WTC11 (cell line): ENCODE data around the gene GNB5. TPM values are rescaled to one million over a fixed set of nuclear protein-coding genes. Genes with fewer than 3 reads are reported as not detected.
"Not testable (repeated sequence)": the region's sequence is repeated elsewhere in the genome, so short reads cannot be mapped to it uniquely, and the experiment has no call there.

ENCODE experiments used
- ATAC-seq: fragments of 200-7000 bp; cut with Tn5 transposase; 2 replicates; pipeline ENCODE4 v1.10.0; 2021; ENCODE audit warnings: mild to moderate bottlenecking, moderate library complexity
- CTCF ChIA-PET: fragments of 300-600 bp; sonication (Branson Sonifier 250); formaldehyde crosslinking; loops from one replicate; lab custom pipeline; 2021; ENCODE audit warnings: antibody characterized with exemption; lab: Charles Lee
- POLR2A ChIA-PET: fragments of 350-600 bp; sonication (Branson Sonifier 250); formaldehyde crosslinking; loops from one replicate; lab custom pipeline; 2021; ENCODE audit warnings: antibody characterized with exemption; lab: Charles Lee
- DNase-seq: peaks from one replicate; pipeline ENCODE4 v3.0.0; 2021; ENCODE audit warnings: low spot score
- H3K27ac Mint-ChIP-seq: 2 replicates; pipeline ENCODE4 v1.8.0; 2021; ENCODE audit warnings: mixed read lengths
- H3K27me3 Mint-ChIP-seq: 2 replicates; pipeline ENCODE4 v1.8.0; 2021; ENCODE audit warnings: low read depth, mild to moderate bottlenecking, moderate library complexity, mixed read lengths
- H3K36me3 Mint-ChIP-seq: 2 replicates; pipeline ENCODE4 v1.8.0; 2021; ENCODE audit warnings: mixed read lengths
- H3K4me1 Mint-ChIP-seq: 2 replicates; pipeline ENCODE4 v1.8.0; 2022; ENCODE audit warnings: mixed read lengths
- H3K4me3 Mint-ChIP-seq: 2 replicates; pipeline ENCODE4 v1.8.0; 2021; ENCODE audit warnings: mild to moderate bottlenecking, moderate library complexity, mixed read lengths
- H3K9me3 Mint-ChIP-seq: 2 replicates; pipeline ENCODE4 v1.8.0; 2021; ENCODE audit warnings: mixed read lengths
- ATF3 ChIP-seq: sonication (generic); formaldehyde crosslinking; conservative IDR thresholded peaks from 2 replicates; pipeline ENCODE4 v1.8.1; 2022; ENCODE audit warnings: mild to moderate bottlenecking, missing genetic modification reagents
- ATF6 ChIP-seq: sonication (generic); formaldehyde crosslinking; IDR thresholded peaks from 2 replicates; pipeline ENCODE4 v1.8.1; 2023; ENCODE audit warnings: mild to moderate bottlenecking, missing genetic modification reagents
- CDX4 ChIP-seq: fragments of 250-450 bp; sonication (Bioruptor Pico); IDR thresholded peaks from 2 replicates; pipeline ENCODE4 v1.9.0; 2021; ENCODE audit warnings: moderate library complexity, mild to moderate bottlenecking, inconsistent platforms, borderline replicate concordance
- GRHL2 ChIP-seq: fragments of 250-450 bp; sonication (Bioruptor Pico); IDR thresholded peaks from 2 replicates; pipeline ENCODE4 v1.8.0; 2022; ENCODE audit warnings: mild to moderate bottlenecking, moderate library complexity; ENCODE audit not compliant: insufficient replicate concordance, severe bottlenecking
- HMGA2 ChIP-seq: fragments of 250-450 bp; sonication (Bioruptor Pico); IDR thresholded peaks from 2 replicates; pipeline ENCODE4 v1.4.0; 2021; ENCODE audit warnings: mild to moderate bottlenecking, moderate library complexity
- IRF1 ChIP-seq: sonication (generic); formaldehyde crosslinking; IDR thresholded peaks from 2 replicates; pipeline ENCODE4 v1.8.0; 2023; ENCODE audit warnings: missing genetic modification reagents
- JAZF1 ChIP-seq: fragments of 250-450 bp; sonication (Bioruptor Pico); IDR thresholded peaks from 2 replicates; pipeline ENCODE4 v1.9.0; 2021; ENCODE audit warnings: moderate library complexity, mild to moderate bottlenecking, inconsistent platforms
- KAT7 ChIP-seq: sonication (generic); formaldehyde crosslinking; IDR thresholded peaks from 2 replicates; pipeline ENCODE4 v1.8.1; 2023; ENCODE audit warnings: missing genetic modification reagents, mild to moderate bottlenecking, borderline replicate concordance
- PRDM15 ChIP-seq: sonication (generic); formaldehyde crosslinking; IDR thresholded peaks from 2 replicates; pipeline ENCODE4 v1.8.0; 2022; ENCODE audit warnings: missing genetic modification reagents
- PRRX2 ChIP-seq: fragments of 250-450 bp; sonication (Bioruptor Pico); IDR thresholded peaks from 2 replicates; pipeline ENCODE4 v1.8.0; 2021; ENCODE audit warnings: mild to moderate bottlenecking
- SMAD3 ChIP-seq: sonication (generic); formaldehyde crosslinking; IDR thresholded peaks from 2 replicates; pipeline ENCODE4 v1.8.0; 2022; ENCODE audit warnings: missing genetic modification reagents, mild to moderate bottlenecking, borderline replicate concordance
- SMAD4 ChIP-seq: sonication (generic); formaldehyde crosslinking; IDR thresholded peaks from 2 replicates; pipeline ENCODE4 v1.8.0; 2022; ENCODE audit warnings: mild to moderate bottlenecking, missing genetic modification reagents
- ZBTB21 ChIP-seq: sonication (generic); formaldehyde crosslinking; IDR thresholded peaks from 2 replicates; pipeline ENCODE4 v1.8.1; 2023; ENCODE audit warnings: mild to moderate bottlenecking, missing genetic modification reagents, borderline replicate concordance
- ZNF281 ChIP-seq: sonication (generic); formaldehyde crosslinking; IDR thresholded peaks from 2 replicates; pipeline ENCODE4 v1.8.0; 2023; ENCODE audit warnings: mild to moderate bottlenecking, missing genetic modification reagents
- ZNF317 ChIP-seq: sonication (generic); formaldehyde crosslinking; IDR thresholded peaks from 2 replicates; pipeline ENCODE4 v1.8.1; 2023; ENCODE audit warnings: low read depth, mild to moderate bottlenecking, moderate library complexity, missing genetic modification reagents, borderline replicate concordance
- ZNF671 ChIP-seq: fragments of 250-450 bp; sonication (Bioruptor Pico); IDR thresholded peaks from 2 replicates; pipeline ENCODE4 v1.8.0; 2021; ENCODE audit warnings: mild to moderate bottlenecking
- total RNA-seq: library from RNA; stranded (reverse); gene quantifications from 3 replicates; pipeline ENCODE4 v1.2.3, GENCODE V29; 2021

The GNB5 gene
- total RNA-seq, 1 experiment from 2014 or later: 37.0 TPM

- H3K9me3 Mint-ChIP-seq, H3K27ac Mint-ChIP-seq, ATAC-seq, H3K27me3 Mint-ChIP-seq, H3K4me1 Mint-ChIP-seq, DNase-seq, H3K4me3 Mint-ChIP-seq, H3K36me3 Mint-ChIP-seq, POLR2A ChIA-PET: not testable (repeated sequence)
- CTCF ChIA-PET: interaction anchor here (0.8 kb wide), 1 partner anchor 17 kb away, joined by 3 read pairs; no protein-coding TSS in a partner anchor
Observed at GRCh38 chr15:52096536-52096935, 94.7 kb downstream of the GNB5 start.

GRCh38 chr15:52095597-52096262 is 95.5 kb downstream of the GNB5 start:
- CTCF ChIA-PET: no interaction called here
- DNase-seq: no peak
- peaks cover 5% of the 10 kb centered on the region; the same call in 1 of the 2 replicates for H3K9me3 Mint-ChIP-seq
- TF ChIP-seq IRF1 (CRISPR knock-in tag) (no peak), ATF6 (CRISPR knock-in tag) (no peak), ZBTB21 (no peak), GRHL2 (no peak), HMGA2 (CRISPR knock-in tag) (no peak), SMAD4 (no peak), CDX4 (no peak), KAT7 (CRISPR knock-in tag) (no peak), ZNF281 (no peak)
- TF ChIP-seq, all 79 proteins: peak for 0
- POLR2A ChIA-PET: no interaction called here
- Mint-ChIP-seq H3K4me1 (no peaks in the 10 kb centered on the region), H3K27ac (no peak overlapping the region), H3K27me3 (no peaks in the 10 kb centered on the region), H3K36me3 (no peaks in the 10 kb centered on the region), H3K4me3 (no peak overlapping the region)
- ATAC-seq: no peak

GRCh38 chr15:52094811-52095584 is 96.2 kb downstream of the GNB5 start:
- H3K4me3 Mint-ChIP-seq: no peak overlapping the region
- no peak overlapping the region for H3K27ac Mint-ChIP-seq
- TF ChIP-seq ZNF671 (CRISPR knock-in tag): no peak
- no peak for TF ChIP-seq PRDM15
- TF ChIP-seq SMAD3 (CRISPR knock-in tag): no peak
- no peak for TF ChIP-seq PRRX2 (CRISPR knock-in tag)
- TF ChIP-seq ATF3 (CRISPR knock-in tag): no peak
- no peak for TF ChIP-seq JAZF1 (CRISPR knock-in tag)
- no peak for TF ChIP-seq ZNF317 (CRISPR knock-in tag)
- TF ChIP-seq, all 79 proteins: peak for 0
- no peaks in the 10 kb centered on the region for H3K4me1 Mint-ChIP-seq
- peaks cover 4% of the 10 kb centered on the region; the same call in 1 of the 2 replicates for H3K36me3 Mint-ChIP-seq
- CTCF ChIA-PET: interaction anchor here (1.6 kb wide), 1 partner anchor 16 kb away, joined by 6 read pairs; no protein-coding TSS in a partner anchor
- H3K27me3 Mint-ChIP-seq: no peaks in the 10 kb centered on the region
- peaks cover 12% of the 10 kb centered on the region for H3K9me3 Mint-ChIP-seq
- POLR2A ChIA-PET: no interaction called here
- DNase-seq (no peak), ATAC-seq (no peak)
